ENCODE measurements around the gene GPR18.

DNA sequence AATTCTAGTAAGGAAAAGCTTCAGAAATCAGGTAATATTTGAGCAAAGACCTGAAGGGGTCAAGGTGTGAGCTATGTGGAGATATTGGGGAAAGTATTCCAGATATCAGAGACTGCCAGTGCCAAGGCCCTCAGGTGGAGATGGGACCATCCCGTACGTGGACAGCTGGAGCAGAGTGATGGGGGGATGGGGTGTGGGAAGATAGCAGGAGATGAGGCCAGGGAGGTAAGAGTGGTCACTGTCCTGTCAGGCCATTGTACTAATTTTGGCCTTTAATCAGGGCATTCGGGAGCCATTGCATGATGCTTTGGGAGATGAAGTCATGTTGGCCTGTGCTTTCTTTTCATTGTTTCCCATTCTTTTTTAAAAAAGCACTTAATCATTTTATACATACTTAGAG lies 13.1 kb upstream of the GPR18 start:
- TF ChIP-seq ARHGAP35 (CRISPR knock-in tag; IDR thresholded peaks at IDR 0.05; ENCODE audit: borderline replicate concordance) (no peak), STAT5B (CRISPR knock-in tag; IDR thresholded peaks at IDR 0.05) (no peak), XBP1 (CRISPR knock-in tag; IDR thresholded peaks at IDR 0.05) (no peak), MXI1 (IDR thresholded peaks at IDR 0.05; ENCODE audit: borderline replicate concordance, low read depth, low read length) (no peak), POLR2AphosphoS5 (IDR thresholded peaks at IDR 0.05; ENCODE audit: low read depth, low read length) (no peak), SIN3A (IDR thresholded peaks at IDR 0.05; ENCODE audit: borderline replicate concordance, low read depth, low read length) (no peak), POLR2A (IDR thresholded peaks at IDR 0.05; ENCODE audit: insufficient read depth in 1 of 2, low read depth in 2 of 2, low read length in 2 of 2) (no peak), HOXA7 (CRISPR knock-in tag; IDR thresholded peaks at IDR 0.05) (no peak), ZNF317 (CRISPR knock-in tag; IDR thresholded peaks at IDR 0.05) (no peak)
- TF ChIP-seq, protein P1, sequence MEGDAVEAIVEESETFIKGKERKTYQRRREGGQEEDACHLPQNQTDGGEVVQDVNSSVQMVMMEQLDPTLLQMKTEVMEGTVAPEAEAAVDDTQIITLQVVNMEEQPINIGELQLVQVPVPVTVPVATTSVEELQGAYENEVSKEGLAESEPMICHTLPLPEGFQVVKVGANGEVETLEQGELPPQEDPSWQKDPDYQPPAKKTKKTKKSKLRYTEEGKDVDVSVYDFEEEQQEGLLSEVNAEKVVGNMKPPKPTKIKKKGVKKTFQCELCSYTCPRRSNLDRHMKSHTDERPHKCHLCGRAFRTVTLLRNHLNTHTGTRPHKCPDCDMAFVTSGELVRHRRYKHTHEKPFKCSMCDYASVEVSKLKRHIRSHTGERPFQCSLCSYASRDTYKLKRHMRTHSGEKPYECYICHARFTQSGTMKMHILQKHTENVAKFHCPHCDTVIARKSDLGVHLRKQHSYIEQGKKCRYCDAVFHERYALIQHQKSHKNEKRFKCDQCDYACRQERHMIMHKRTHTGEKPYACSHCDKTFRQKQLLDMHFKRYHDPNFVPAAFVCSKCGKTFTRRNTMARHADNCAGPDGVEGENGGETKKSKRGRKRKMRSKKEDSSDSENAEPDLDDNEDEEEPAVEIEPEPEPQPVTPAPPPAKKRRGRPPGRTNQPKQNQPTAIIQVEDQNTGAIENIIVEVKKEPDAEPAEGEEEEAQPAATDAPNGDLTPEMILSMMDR (CRISPR knock-in tag; IDR thresholded peaks at IDR 0.05) = no peak
- TF ChIP-seq, protein P2, sequence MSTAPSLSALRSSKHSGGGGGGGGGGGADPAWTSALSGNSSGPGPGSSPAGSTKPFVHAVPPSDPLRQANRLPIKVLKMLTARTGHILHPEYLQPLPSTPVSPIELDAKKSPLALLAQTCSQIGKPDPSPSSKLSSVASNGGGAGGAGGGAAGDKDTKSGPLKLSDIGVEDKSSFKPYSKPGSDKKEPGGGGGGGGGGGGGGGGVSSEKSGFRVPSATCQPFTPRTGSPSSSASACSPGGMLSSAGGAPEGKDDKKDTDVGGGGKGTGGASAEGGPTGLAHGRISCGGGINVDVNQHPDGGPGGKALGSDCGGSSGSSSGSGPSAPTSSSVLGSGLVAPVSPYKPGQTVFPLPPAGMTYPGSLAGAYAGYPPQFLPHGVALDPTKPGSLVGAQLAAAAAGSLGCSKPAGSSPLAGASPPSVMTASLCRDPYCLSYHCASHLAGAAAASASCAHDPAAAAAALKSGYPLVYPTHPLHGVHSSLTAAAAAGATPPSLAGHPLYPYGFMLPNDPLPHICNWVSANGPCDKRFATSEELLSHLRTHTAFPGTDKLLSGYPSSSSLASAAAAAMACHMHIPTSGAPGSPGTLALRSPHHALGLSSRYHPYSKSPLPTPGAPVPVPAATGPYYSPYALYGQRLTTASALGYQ (CRISPR knock-in tag; IDR thresholded peaks at IDR 0.05) = no peak
- TF ChIP-seq, protein P3, sequence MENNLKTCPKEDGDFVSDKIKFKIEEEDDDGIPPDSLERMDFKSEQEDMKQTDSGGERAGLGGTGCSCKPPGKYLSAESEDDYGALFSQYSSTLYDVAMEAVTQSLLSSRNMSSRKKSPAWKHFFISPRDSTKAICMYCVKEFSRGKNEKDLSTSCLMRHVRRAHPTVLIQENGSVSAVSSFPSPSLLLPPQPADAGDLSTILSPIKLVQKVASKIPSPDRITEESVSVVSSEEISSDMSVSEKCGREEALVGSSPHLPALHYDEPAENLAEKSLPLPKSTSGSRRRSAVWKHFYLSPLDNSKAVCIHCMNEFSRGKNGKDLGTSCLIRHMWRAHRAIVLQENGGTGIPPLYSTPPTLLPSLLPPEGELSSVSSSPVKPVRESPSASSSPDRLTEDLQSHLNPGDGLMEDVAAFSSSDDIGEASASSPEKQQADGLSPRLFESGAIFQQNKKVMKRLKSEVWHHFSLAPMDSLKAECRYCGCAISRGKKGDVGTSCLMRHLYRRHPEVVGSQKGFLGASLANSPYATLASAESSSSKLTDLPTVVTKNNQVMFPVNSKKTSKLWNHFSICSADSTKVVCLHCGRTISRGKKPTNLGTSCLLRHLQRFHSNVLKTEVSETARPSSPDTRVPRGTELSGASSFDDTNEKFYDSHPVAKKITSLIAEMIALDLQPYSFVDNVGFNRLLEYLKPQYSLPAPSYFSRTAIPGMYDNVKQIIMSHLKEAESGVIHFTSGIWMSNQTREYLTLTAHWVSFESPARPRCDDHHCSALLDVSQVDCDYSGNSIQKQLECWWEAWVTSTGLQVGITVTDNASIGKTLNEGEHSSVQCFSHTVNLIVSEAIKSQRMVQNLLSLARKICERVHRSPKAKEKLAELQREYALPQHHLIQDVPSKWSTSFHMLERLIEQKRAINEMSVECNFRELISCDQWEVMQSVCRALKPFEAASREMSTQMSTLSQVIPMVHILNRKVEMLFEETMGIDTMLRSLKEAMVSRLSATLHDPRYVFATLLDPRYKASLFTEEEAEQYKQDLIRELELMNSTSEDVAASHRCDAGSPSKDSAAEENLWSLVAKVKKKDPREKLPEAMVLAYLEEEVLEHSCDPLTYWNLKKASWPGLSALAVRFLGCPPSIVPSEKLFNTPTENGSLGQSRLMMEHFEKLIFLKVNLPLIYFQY (CRISPR knock-in tag; IDR thresholded peaks at IDR 0.05; ENCODE audit: borderline replicate concordance) = no peak
